PC-3 (cell line): ENCODE results near the gene AKAP13. TPM values are rescaled to one million over a fixed set of nuclear protein-coding genes. Genes with fewer than 3 reads are reported as not detected.

Source experiments
- ATAC-seq: fragments of 200-7000 bp; cut with Tn5 transposase; 2 replicates; pipeline ENCODE4 v1.9.1; 2020; ENCODE audit warnings: mild to moderate bottlenecking, moderate library complexity
- BruUV-seq: library from RNA; stranded (reverse); fragments of 400-500 nt; replicated peaks from 2 replicates; lab custom pipeline; 2021; lab: Mats Ljungman, UMichigan
- CTCF ChIA-PET: fragments of 300-600 bp; sonication (Branson Sonifier 250); formaldehyde crosslinking; loops from one replicate; lab custom pipeline; 2022; ENCODE audit warnings: antibody characterized with exemption; lab: Charles Lee
- POLR2A ChIA-PET: fragments of 300-600 bp; sonication (Branson Sonifier 250); formaldehyde crosslinking; loops from one replicate; lab custom pipeline; 2022; ENCODE audit warnings: antibody characterized with exemption; ENCODE audit not compliant: unreplicated experiment; lab: Charles Lee
- DNase-seq: peaks from one replicate; pipeline ENCODE4 v3.0.0-alpha.2; 2015
- H2AFZ ChIP-seq: fragments of 300-600 bp; sonication (generic); 2 replicates; pipeline ENCODE4 v1.6.0; 2016; ENCODE audit warnings: antibody characterized with exemption, low read length
- H3F3A ChIP-seq: fragments of 300-600 bp; sonication (generic); one replicate; pipeline ENCODE4 v1.6.0; 2017; ENCODE audit warnings: antibody characterized with exemption, low read length, control low read depth, mild to moderate bottlenecking; ENCODE audit not compliant: unreplicated experiment
- H3K27ac ChIP-seq: fragments of 300-600 bp; sonication (generic); 2 replicates; pipeline ENCODE4 v1.5.1; 2016; ENCODE audit warnings: mild to moderate bottlenecking, low read length
- H3K27me3 ChIP-seq: fragments of 300-600 bp; sonication (generic); 2 replicates; pipeline ENCODE4 v1.6.1; 2016; ENCODE audit warnings: low read length, mixed read lengths
- H3K36me3 ChIP-seq: fragments of 300-600 bp; sonication (generic); 2 replicates; pipeline ENCODE4 v1.6.1; 2016; ENCODE audit warnings: low read depth, mixed run types, low read length, mixed read lengths
- H3K4me1 ChIP-seq: fragments of 300-600 bp; sonication (generic); 2 replicates; pipeline ENCODE4 v1.5.1; 2016; ENCODE audit warnings: low read length; ENCODE audit not compliant: insufficient read depth
- H3K4me2 ChIP-seq: fragments of 300-600 bp; sonication (generic); 2 replicates; pipeline ENCODE4 v1.6.0; 2016; ENCODE audit warnings: low read length
- H3K4me3 ChIP-seq: fragments of 300-600 bp; sonication (generic); 2 replicates; pipeline ENCODE4 v1.5.1; 2016; ENCODE audit warnings: mild to moderate bottlenecking, low read length, mixed read lengths
- H3K79me2 ChIP-seq: fragments of 300-600 bp; sonication (generic); 2 replicates; pipeline ENCODE4 v1.6.1; 2017; ENCODE audit warnings: low read length, mixed read lengths
- H3K9ac ChIP-seq: fragments of 300-600 bp; sonication (generic); 2 replicates; pipeline ENCODE4 v1.6.0; 2016; ENCODE audit warnings: mild to moderate bottlenecking, low read length
- H3K9me2 ChIP-seq: fragments of 300-600 bp; sonication (generic); replicated peaks from 2 replicates; pipeline ENCODE4 v1.6.1; 2016; ENCODE audit warnings: mixed run types, low read length, mixed read lengths
- H3K9me3 ChIP-seq: fragments of 300-600 bp; sonication (generic); 2 replicates; pipeline ENCODE4 v1.6.1; 2016; ENCODE audit warnings: low read length, mixed read lengths
- H4K20me1 ChIP-seq: fragments of 300-600 bp; sonication (generic); 2 replicates; pipeline ENCODE4 v1.6.1; 2016; ENCODE audit warnings: low read length, mixed read lengths
- EZH2 ChIP-seq: fragments of 300-600 bp; sonication (generic); IDR thresholded peaks from one replicate; pipeline ENCODE4 v1.6.1; 2017; ENCODE audit warnings: antibody characterized with exemption, mild to moderate bottlenecking, low read length; ENCODE audit not compliant: unreplicated experiment
- EZH2phosphoT487 ChIP-seq: fragments of 300-600 bp; sonication (generic); IDR thresholded peaks from 2 replicates; pipeline ENCODE4 v1.6.1; 2018; ENCODE audit warnings: mild to moderate bottlenecking, antibody characterized with exemption, low read length, borderline replicate concordance
- intact Hi-C: fragments of 100-400 bp; cut with micrococcal nuclease; formaldehyde crosslinking; loops from 2 replicates; pipeline ENCODE4 v1.9.0; 2023
- total RNA-seq: library from RNA; depleted of rRNA; stranded (reverse); fragments of >200 nt; gene quantifications from 2 replicates; pipeline ENCODE4 v1.2.3, GENCODE V29; 2014
- TF ChIP-seq, protein P1 (sequence below): fragments of 300-600 bp; sonication (generic); conservative IDR thresholded peaks from 2 replicates; pipeline ENCODE4 v1.5.1; 2017; ENCODE audit warnings: antibody characterized with exemption, low read depth, mild to moderate bottlenecking, low read length

Gene AKAP13
- total RNA-seq, 1 experiment from 2014 or later = 36.8 TPM

DNA sequence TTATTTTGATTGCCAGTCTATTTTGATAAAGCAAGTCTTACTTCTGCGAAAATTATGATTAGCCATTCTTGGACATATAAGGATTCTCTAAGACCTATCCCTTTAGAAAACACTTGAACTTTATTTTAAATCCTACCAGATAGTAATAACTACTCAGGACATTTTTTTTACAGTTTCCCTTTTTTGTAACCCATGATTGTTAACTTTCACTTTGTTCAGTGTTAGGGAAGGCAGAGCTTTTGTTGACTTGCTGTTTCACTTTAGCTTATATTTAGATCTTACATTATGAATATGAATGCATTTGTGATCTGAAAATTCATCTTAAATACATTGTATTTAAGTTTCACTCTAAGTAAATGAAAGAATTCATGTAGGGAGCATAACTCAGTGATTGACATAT is 167.0 kb downstream of the AKAP13 start:
- no peaks in the 10 kb centered on the region for H3F3A ChIP-seq
- no peak overlapping the region for H2AFZ ChIP-seq
- H3K79me2 ChIP-seq = peaks cover 3% of the 10 kb centered on the region
- H3K9me3 ChIP-seq = no peaks in the 10 kb centered on the region
- intact Hi-C loops = no loop called here
- H3K4me3 ChIP-seq = no peak overlapping the region
- ATAC-seq (no peak), DNase-seq (no peak)
- no peaks in the 10 kb centered on the region for H3K27me3 ChIP-seq
- no peak overlapping the region for H3K27ac ChIP-seq
- no TSS peak for BruUV-seq
- H3K4me1 ChIP-seq = peaks cover 15% of the 10 kb centered on the region
- ChIA-PET CTCF (no interaction called here), POLR2A (no interaction called here)
- H3K4me2 ChIP-seq = no peak overlapping the region
- H4K20me1 ChIP-seq = peaks cover 5% of the 10 kb centered on the region; the same call in 1 of the 2 replicates
- no peak overlapping the region for H3K9ac ChIP-seq
- H3K36me3 ChIP-seq = 0 out of 2 replicates have a peak, but pooled peaks cover 6% of the 10 kb centered on the region
- no peaks in the 10 kb centered on the region for H3K9me2 ChIP-seq
- TF ChIP-seq, protein P1, sequence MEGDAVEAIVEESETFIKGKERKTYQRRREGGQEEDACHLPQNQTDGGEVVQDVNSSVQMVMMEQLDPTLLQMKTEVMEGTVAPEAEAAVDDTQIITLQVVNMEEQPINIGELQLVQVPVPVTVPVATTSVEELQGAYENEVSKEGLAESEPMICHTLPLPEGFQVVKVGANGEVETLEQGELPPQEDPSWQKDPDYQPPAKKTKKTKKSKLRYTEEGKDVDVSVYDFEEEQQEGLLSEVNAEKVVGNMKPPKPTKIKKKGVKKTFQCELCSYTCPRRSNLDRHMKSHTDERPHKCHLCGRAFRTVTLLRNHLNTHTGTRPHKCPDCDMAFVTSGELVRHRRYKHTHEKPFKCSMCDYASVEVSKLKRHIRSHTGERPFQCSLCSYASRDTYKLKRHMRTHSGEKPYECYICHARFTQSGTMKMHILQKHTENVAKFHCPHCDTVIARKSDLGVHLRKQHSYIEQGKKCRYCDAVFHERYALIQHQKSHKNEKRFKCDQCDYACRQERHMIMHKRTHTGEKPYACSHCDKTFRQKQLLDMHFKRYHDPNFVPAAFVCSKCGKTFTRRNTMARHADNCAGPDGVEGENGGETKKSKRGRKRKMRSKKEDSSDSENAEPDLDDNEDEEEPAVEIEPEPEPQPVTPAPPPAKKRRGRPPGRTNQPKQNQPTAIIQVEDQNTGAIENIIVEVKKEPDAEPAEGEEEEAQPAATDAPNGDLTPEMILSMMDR = no peak
- TF ChIP-seq EZH2phosphoT487 (no peak), EZH2 (no peak)

DNA sequence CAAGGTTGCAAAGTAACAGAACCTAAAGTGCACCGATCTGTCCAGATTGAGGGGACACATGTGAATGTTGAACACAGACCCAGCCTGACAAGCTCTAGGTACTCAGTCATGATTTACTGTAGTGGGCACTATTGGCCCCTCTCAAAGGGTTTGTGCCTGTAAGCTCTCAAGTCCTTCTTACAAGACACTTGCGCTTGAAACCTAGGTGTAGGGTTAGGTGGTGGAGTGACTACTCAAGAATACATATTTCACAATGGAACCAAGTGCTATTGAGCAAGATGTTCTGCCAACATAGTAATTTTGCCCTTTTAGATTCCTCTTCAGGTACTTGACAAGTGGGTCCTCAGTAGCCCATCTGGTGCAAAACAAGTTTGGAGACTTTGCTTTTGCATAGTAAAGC is 169.9 kb downstream of the AKAP13 start:
- H3K9me3 ChIP-seq = no peaks in the 10 kb centered on the region
- ChIA-PET CTCF (no interaction called here), POLR2A (no interaction called here)
- H3K36me3 ChIP-seq = no peaks in the 10 kb centered on the region
- DNase-seq (no peak), ATAC-seq (no peak)
- H3K79me2 ChIP-seq = no peaks in the 10 kb centered on the region
- intact Hi-C loops = no loop called here
- H3K27ac ChIP-seq = no peak overlapping the region
- H3F3A ChIP-seq = no peaks in the 10 kb centered on the region
- H3K27me3 ChIP-seq = no peaks in the 10 kb centered on the region
- no peak overlapping the region for H3K4me2 ChIP-seq
- H4K20me1 ChIP-seq = no peaks in the 10 kb centered on the region
- BruUV-seq = no TSS peak
- TF ChIP-seq EZH2 (no peak), EZH2phosphoT487 (no peak)
- H2AFZ ChIP-seq = no peak overlapping the region
- no peaks in the 10 kb centered on the region for H3K4me1 ChIP-seq
- no peak overlapping the region for H3K9ac ChIP-seq
- no peak overlapping the region for H3K4me3 ChIP-seq
- H3K9me2 ChIP-seq = no peaks in the 10 kb centered on the region

DNA sequence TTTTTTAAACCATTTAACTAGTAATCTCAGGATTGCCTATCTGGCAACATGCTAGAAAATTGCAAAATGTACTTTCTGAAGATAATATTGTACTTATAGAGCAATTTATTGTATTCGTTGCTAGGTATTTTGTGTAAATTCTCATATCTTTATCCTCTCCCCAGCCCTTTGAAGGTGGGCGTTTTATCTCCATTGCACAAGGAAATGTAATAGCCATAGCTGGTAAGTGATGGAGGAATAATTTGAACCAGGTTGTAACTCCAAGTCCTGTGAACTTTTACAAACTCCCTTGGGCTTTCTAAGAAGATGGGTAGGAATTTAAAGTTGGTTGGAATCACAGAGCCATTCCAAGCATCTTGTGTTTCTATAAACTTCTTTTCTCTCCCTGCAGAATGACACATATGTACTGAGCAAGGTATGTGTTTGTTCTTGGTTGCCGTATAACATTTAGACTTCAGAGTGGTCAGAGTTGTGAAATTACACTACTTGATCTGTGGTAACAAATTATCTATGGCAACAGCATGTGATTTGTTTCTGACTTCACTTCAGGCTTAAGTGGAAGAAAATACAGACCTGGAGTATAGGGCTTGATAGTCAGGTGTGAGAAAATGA is 170.9 kb downstream of the AKAP13 start:
- Histone ChIP-seq H3K4me1 (no peaks in the 10 kb centered on the region), H2AFZ (no peak overlapping the region), H3K9ac (no peak overlapping the region), H3K4me3 (no peak overlapping the region), H3K9me3 (no peaks in the 10 kb centered on the region), H3K27ac (no peak overlapping the region), H3K79me2 (no peaks in the 10 kb centered on the region), H3K9me2 (no peaks in the 10 kb centered on the region), H3F3A (no peaks in the 10 kb centered on the region), H3K4me2 (no peak overlapping the region), H4K20me1 (no peaks in the 10 kb centered on the region), H3K36me3 (no peaks in the 10 kb centered on the region), H3K27me3 (no peaks in the 10 kb centered on the region)
- ChIA-PET POLR2A (no interaction called here), CTCF (no interaction called here)
- DNase-seq (no peak), ATAC-seq (no peak)
- no peak for TF ChIP-seq EZH2phosphoT487
- TF ChIP-seq, protein P1 = no peak
- no peak for TF ChIP-seq EZH2
- intact Hi-C loops = no loop called here
- no TSS peak for BruUV-seq
